GM21360 (cell line): ENCODE data around the gene TMTC2.

Experiments
- ATAC-seq: cut with Tn5 transposase; IDR thresholded peaks from one replicate; pipeline ENCODE4 v1.9.1; 2021; ENCODE audit warnings: mild to moderate bottlenecking, moderate library complexity; ENCODE audit not compliant: unreplicated experiment

TMTC2 gene

DNA sequence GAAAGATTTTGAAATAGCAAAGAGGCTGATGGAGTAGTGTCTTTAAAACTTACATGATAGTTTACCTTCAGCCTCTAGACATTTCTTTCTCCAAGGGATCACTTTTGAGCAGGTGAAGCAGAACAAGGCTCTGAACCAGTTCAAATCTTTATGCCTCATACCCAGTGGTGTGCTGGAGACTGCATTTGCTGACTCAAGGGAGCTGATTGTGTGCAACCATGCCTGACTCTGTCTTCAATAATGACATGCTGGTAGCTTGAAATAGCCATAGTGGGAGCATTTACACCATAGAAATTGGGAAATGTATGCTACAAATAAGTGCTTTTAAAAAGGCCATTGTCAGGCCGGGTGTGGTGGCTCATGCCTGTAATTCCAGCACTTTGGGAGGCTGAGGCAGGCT lies 482.0 kb downstream of the TMTC2 start:
- ATAC-seq, result no peak

DNA sequence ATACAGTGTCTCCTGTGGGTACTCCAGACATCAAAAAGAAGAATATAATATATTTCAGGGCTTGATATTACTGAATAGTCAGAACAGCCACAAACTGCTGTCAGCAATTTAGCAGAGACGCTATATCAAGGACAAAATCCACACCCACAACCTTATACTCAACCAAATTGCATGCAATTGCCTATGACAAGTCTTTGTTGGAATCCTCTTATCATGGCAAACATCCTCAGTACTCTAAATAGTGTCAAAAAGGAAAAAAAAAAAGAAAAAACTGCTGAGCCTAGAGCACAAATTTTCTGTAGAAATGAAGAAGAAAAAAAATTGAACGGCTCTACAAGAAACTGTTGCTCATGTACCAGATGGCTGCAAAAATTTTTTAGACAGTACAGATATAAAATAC lies 485.7 kb downstream of the TMTC2 start:
- ATAC-seq, result no peak

DNA sequence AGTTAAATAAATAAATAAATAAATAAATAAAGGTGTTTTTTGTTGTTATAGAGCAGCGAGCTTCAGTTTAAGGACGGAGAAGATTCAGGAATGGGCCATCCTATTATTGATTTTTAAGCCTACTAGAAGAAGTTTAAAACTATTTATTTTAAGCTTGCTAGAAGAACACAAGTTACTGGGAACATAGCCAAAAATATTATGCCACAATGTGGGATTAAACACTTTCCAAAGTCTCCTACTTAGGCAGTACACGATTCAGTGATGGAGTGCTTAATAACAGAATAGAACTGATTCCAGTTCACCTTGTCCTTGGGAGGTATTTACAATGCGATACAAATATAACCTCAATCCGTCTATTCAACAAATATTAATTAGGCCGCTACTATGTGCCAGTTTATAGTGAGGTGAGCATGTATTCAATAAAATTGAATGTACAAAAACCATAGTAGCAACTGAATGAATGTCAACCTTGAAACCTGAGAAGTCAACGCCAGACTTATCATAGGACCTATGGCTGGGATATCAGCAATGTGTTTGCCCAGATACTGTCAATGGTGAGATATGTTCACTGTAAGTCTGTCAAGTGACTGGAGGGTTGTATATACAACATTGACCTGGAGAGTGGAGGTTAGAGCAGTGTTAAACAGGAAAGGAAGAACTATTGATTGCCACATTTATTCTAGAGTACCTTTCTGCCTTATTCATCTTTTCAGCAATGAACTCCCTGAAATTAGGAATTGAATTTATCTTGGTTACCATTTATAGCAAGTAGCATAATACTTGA lies 486.4 kb downstream of the TMTC2 start:
- ATAC-seq, result no peak

DNA sequence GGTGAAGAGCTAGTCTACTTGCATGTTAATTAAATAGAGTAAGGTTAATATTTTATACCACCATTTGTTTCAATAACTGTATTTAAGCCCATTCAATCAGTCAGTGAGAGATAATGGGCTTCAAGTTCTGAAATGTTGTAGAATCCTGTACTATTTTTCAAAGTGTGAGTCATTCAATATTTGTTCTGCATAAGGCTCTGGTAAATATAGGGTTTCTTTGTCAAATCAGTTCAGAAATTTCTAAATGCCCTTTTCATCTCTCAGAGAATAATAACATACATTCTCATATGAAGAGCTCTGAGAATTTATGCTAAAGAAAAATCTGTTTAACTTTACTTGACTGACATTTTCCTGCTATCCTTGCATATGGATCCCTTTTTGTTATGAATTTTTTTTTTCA lies 493.3 kb downstream of the TMTC2 start:
- ATAC-seq, result no peak

DNA sequence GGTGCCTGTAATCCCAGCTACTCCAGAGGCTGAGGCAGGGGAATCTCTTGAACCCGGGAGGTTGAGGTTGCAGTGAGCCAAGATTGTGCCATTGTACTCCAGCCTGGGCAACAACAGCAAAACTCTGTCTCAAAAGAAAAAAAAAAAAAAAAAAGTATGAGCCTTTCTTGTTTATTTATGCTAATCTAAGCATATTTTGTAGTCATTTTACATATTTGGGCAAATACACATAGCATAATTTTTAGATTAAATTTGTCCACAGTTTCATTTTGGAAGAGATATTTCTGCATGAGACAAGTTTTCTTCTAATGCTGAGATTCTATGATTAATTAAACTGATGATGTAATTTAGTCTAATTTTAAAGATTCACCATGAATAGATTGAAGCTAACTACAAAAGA lies 494.4 kb downstream of the TMTC2 start:
- no peak for ATAC-seq

DNA sequence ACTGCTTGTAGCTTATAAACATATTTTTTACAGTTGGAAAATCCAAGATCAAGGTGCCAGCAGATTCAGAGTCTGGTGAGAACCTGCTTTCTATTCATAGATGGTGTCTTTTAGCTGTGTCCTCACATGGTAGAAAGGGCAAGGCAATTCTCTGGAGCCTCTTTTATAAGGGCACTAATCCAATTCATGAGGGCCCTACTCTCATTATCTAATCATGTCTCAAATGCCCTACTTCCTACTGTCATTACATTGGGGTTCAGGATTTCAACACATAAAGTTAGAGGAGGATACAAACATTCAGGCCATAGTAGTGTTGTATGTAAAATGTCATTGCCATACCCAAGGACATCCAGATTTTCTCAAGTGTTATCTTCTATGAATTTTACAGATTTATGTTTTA lies 496.4 kb downstream of the TMTC2 start:
- ATAC-seq, result no peak
